OCI-LY1 (cell line): ENCODE results near the gene SLC36A2.

Experiments used
- H2AFZ ChIP-seq: fragments of 200-600 bp; sonication (generic), shearing (Covaris generic); 2 replicates; pipeline ENCODE4 v1.6.0; 2014; ENCODE audit warnings: antibody characterized with exemption, mild to moderate bottlenecking, low read length
- H3F3A ChIP-seq: fragments of 200-600 bp; sonication (generic), shearing (Covaris generic); 2 replicates; pipeline ENCODE4 v1.6.0; 2014; ENCODE audit warnings: mild to moderate bottlenecking, antibody characterized with exemption, low read length, moderate library complexity; ENCODE audit not compliant: insufficient read depth
- H3K27ac ChIP-seq: fragments of 200-600 bp; sonication (generic); 2 replicates; pipeline ENCODE4 v1.5.1; 2014; ENCODE audit warnings: low read length, mixed run types, mild to moderate bottlenecking, low read depth; ENCODE audit not compliant: poor library complexity, severe bottlenecking
- H3K27me3 ChIP-seq: fragments of 200-600 bp; sonication (generic); 2 replicates; pipeline ENCODE4 v1.6.0; 2014; ENCODE audit warnings: antibody characterized with exemption, mild to moderate bottlenecking, low read length, moderate library complexity; ENCODE audit not compliant: insufficient read depth
- H3K36me3 ChIP-seq: fragments of 200-600 bp; sonication (generic); 2 replicates; pipeline ENCODE4 v1.6.1; 2014; ENCODE audit warnings: mild to moderate bottlenecking, antibody characterized with exemption, low read length, moderate library complexity, mixed read lengths; ENCODE audit not compliant: insufficient read depth
- H3K4me1 ChIP-seq: fragments of 200-600 bp; sonication (generic); 2 replicates; pipeline ENCODE4 v1.5.1; 2014; ENCODE audit warnings: mild to moderate bottlenecking, low read length, moderate library complexity; ENCODE audit not compliant: insufficient read depth, severe bottlenecking
- H3K4me2 ChIP-seq: fragments of 200-600 bp; sonication (generic), shearing (Covaris generic); 2 replicates; pipeline ENCODE4 v1.6.1; 2014; ENCODE audit warnings: low read length
- H3K4me3 ChIP-seq: fragments of 200-600 bp; sonication (generic); 2 replicates; pipeline ENCODE4 v1.5.1; 2014; ENCODE audit warnings: low read length, low read depth, mild to moderate bottlenecking, mixed read lengths; ENCODE audit not compliant: poor library complexity, severe bottlenecking
- H3K79me2 ChIP-seq: fragments of 200-600 bp; shearing (Covaris generic); 2 replicates; pipeline ENCODE4 v1.6.1; 2016; ENCODE audit warnings: mixed run types, low read length, mixed read lengths; ENCODE audit not compliant: insufficient read depth
- H3K9ac ChIP-seq: fragments of 200-600 bp; sonication (generic), shearing (Covaris generic); 2 replicates; pipeline ENCODE4 v1.6.1; 2014; ENCODE audit warnings: mild to moderate bottlenecking, low read length, mixed read lengths
- H3K9me2 ChIP-seq: fragments of 200-600 bp; sonication (generic), shearing (Covaris generic); 2 replicates; pipeline ENCODE4 v1.6.1; 2014; ENCODE audit warnings: low read depth, mild to moderate bottlenecking, low read length, mixed read lengths
- H3K9me3 ChIP-seq: fragments of 200-600 bp; shearing (Covaris generic); 2 replicates; pipeline ENCODE4 v1.6.1; 2014; ENCODE audit warnings: low read length, mixed read lengths
- H4K20me1 ChIP-seq: fragments of 200-600 bp; sonication (generic), shearing (Covaris generic); 2 replicates; pipeline ENCODE4 v1.6.0; 2016; ENCODE audit warnings: mild to moderate bottlenecking, low read length; ENCODE audit not compliant: insufficient read depth
- EZH2 ChIP-seq: fragments of 200-600 bp; sonication (generic), shearing (Covaris generic); IDR thresholded peaks from 2 replicates; pipeline ENCODE4 v1.8.0; 2017; ENCODE audit warnings: borderline replicate concordance, mixed run types, mild to moderate bottlenecking, antibody characterized with exemption, low read length, moderate library complexity, mixed read lengths
- TF ChIP-seq, protein P1 (sequence below): fragments of 200-600 bp; sonication (generic), shearing (Covaris generic); IDR thresholded peaks from 2 replicates; pipeline ENCODE4 v1.5.1; 2017; ENCODE audit warnings: mild to moderate bottlenecking, antibody characterized with exemption, low read length, moderate library complexity, mixed read lengths

Gene SLC36A2

DNA sequence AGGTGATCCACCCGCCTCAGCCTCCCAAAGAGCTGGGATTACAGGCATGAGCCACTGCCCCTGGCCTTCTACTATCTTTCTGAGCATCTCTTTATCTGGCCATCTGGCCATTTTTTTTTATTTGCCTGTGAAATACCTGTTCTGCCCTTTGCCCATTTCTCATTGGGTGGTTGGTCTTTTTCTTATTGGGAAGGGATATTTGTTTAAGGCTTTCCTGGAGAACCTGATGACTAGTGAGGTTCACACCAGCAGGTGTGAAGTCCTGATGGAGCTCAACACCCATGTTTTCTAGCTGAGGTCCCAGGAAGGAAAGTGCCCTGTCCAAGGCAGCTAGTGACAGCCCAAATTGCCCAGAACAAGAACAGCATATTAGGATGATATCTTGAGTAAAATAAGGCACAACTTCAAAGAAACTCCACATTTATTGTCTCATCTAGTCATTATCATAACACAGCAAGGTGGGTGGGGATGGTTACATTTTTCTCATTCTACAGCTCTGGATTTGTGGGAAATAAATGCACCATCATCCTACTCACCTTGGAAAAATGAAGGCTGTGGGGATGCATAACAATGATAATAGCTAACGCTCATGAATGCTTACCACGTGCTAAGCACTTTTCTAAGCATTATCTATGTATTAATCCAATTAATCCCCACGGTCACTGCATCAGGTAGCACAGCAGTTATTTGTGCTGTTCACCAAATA lies 64.1 kb downstream of the SLC36A2 start:
- H3F3A ChIP-seq: no peaks in the 10 kb centered on the region
- no peak overlapping the region for H3K27ac ChIP-seq
- no peak overlapping the region for H3K9ac ChIP-seq
- TF ChIP-seq, protein P1, sequence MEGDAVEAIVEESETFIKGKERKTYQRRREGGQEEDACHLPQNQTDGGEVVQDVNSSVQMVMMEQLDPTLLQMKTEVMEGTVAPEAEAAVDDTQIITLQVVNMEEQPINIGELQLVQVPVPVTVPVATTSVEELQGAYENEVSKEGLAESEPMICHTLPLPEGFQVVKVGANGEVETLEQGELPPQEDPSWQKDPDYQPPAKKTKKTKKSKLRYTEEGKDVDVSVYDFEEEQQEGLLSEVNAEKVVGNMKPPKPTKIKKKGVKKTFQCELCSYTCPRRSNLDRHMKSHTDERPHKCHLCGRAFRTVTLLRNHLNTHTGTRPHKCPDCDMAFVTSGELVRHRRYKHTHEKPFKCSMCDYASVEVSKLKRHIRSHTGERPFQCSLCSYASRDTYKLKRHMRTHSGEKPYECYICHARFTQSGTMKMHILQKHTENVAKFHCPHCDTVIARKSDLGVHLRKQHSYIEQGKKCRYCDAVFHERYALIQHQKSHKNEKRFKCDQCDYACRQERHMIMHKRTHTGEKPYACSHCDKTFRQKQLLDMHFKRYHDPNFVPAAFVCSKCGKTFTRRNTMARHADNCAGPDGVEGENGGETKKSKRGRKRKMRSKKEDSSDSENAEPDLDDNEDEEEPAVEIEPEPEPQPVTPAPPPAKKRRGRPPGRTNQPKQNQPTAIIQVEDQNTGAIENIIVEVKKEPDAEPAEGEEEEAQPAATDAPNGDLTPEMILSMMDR: no peak
- no peak for TF ChIP-seq EZH2
- H3K4me1 ChIP-seq: no peaks in the 10 kb centered on the region
- no peaks in the 10 kb centered on the region for H3K36me3 ChIP-seq
- H3K4me3 ChIP-seq: no peak overlapping the region
- no peaks in the 10 kb centered on the region for H3K9me2 ChIP-seq
- no peaks in the 10 kb centered on the region for H4K20me1 ChIP-seq
- H3K79me2 ChIP-seq: no peaks in the 10 kb centered on the region
- H3K9me3 ChIP-seq: no peaks in the 10 kb centered on the region
- H3K27me3 ChIP-seq: no peaks in the 10 kb centered on the region
- no peak overlapping the region for H3K4me2 ChIP-seq
- H2AFZ ChIP-seq: no peak overlapping the region

GRCh38 chr5:151281001-151281639 lies 66.2 kb downstream of the SLC36A2 start:
- no peaks in the 10 kb centered on the region for H3K27me3 ChIP-seq
- H3K4me1 ChIP-seq: no peaks in the 10 kb centered on the region
- H3K4me2 ChIP-seq: no peak overlapping the region
- H3K27ac ChIP-seq: no peak overlapping the region
- no peaks in the 10 kb centered on the region for H3F3A ChIP-seq
- no peaks in the 10 kb centered on the region for H4K20me1 ChIP-seq
- H3K9ac ChIP-seq: no peak overlapping the region
- H3K36me3 ChIP-seq: no peaks in the 10 kb centered on the region
- no peaks in the 10 kb centered on the region for H3K9me3 ChIP-seq
- TF ChIP-seq, protein P1: no peak
- no peak for TF ChIP-seq EZH2
- H3K4me3 ChIP-seq: no peak overlapping the region
- H2AFZ ChIP-seq: no peak overlapping the region
- H3K9me2 ChIP-seq: no peaks in the 10 kb centered on the region
- H3K79me2 ChIP-seq: no peaks in the 10 kb centered on the region

DNA sequence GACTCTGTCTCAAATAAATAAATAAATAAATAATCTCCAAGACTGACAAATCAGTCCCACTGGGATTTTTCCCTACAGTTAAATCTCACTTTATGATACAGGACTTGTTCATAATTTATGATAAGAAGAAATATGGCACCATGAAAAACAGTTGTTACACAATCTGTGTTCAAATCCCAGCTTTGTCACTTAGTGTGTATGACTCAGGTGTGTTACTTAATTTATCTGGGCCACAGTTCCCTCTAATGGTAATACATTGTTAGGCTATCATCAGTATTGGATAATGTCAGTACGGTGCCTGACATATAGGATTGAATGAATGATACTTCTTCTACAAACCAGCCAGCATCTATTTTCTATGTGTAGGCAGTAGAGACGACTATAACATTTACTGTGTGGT lies 66.9 kb downstream of the SLC36A2 start:
- Histone ChIP-seq H3F3A (no peaks in the 10 kb centered on the region), H3K4me2 (no peak overlapping the region), H3K9me3 (no peaks in the 10 kb centered on the region), H3K4me3 (no peak overlapping the region), H3K9me2 (no peaks in the 10 kb centered on the region), H3K4me1 (no peaks in the 10 kb centered on the region), H3K27ac (no peak overlapping the region), H2AFZ (no peak overlapping the region), H3K36me3 (no peaks in the 10 kb centered on the region), H4K20me1 (no peaks in the 10 kb centered on the region), H3K79me2 (no peaks in the 10 kb centered on the region), H3K9ac (no peak overlapping the region), H3K27me3 (no peaks in the 10 kb centered on the region)
- TF ChIP-seq EZH2: no peak
- TF ChIP-seq, protein P1: no peak
